ENCODE results near the gene TBC1D24.
A peak's percentile ranks its signal among the peaks of the same experiment; 100 is the strongest.

TBC1D24 gene

GRCh38 chr16:2500430-2500917 lies 25.5 kb downstream of the TBC1D24 start:
- no peak for DNase-seq

GRCh38 chr16:2500918-2501750 lies 26.2 kb downstream of the TBC1D24 start:
- DNase-seq: peak; percentile 80

GRCh38 chr16:2501946-2502895 lies 27.3 kb downstream of the TBC1D24 start:
- no peak for DNase-seq

GRCh38 chr16:2505695-2506094 lies 30.8 kb downstream of the TBC1D24 start:
- no peak for DNase-seq

GRCh38 chr16:2507052-2507659 lies 32.2 kb downstream of the TBC1D24 start:
- no peak for DNase-seq

- DNase-seq: no peak
Measured at GRCh38 chr16:2507665-2508064, 32.7 kb downstream of the TBC1D24 start.

GRCh38 chr16:2508722-2509400 lies 33.9 kb downstream of the TBC1D24 start:
- no peak for DNase-seq

- DNase-seq: no peak
Measured at GRCh38 chr16:2511128-2511800, 36.3 kb downstream of the TBC1D24 start.

- DNase-seq: no peak
Measured at GRCh38 chr16:2511996-2512734, 37.2 kb downstream of the TBC1D24 start.

GRCh38 chr16:2512735-2513404 lies 37.9 kb downstream of the TBC1D24 start:
- no peak for DNase-seq

GRCh38 chr16:2513405-2514332 lies 38.7 kb downstream of the TBC1D24 start, which contains the start of gene ATP6V0C:
Gene ATP6V0C (plus strand): TSS chr16:2513952. CDS start chr16:2514104, 152 bp downstream.
- DNase-seq: peak; percentile 94

- peak; percentile 48 for DNase-seq
Measured at GRCh38 chr16:2514333-2515179, 39.6 kb downstream of the TBC1D24 start.

- DNase-seq: no peak
Measured at GRCh38 chr16:2515180-2515851, 40.4 kb downstream of the TBC1D24 start.

GRCh38 chr16:2516391-2517240 lies 41.7 kb downstream of the TBC1D24 start:
- DNase-seq: no peak

GRCh38 chr16:2517954-2518605 lies 43.2 kb downstream of the TBC1D24 start:
- no peak for DNase-seq
